NCI-H2227 (cell line): Measurements from ENCODE around the gene SLC35F4.

Experiments
- DNase-seq: peaks from one replicate; lab custom pipeline; 2025; ENCODE audit not compliant: unreplicated experiment; lab: John Stamatoyannopoulos, UW

SLC35F4 gene

DNA sequence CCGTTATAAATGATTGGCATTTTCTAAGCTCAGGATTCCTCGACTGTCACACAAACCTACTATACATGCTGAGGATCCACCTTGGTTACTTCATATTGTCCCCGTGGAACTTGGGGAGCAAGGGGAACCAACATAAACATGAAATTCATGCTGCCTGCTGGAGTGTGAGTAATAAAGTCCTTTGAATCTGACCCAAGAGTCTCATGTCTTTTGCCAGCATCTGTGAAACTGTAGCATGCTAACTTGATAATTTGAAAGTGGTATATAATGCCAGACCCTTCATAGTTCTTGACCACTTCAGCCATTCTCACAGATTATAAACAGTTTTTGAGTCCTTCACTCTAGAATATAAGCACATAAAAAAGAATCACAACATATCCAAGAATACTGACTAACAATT, 17.1 kb downstream of the SLC35F4 start:
- DNase-seq, result no peak

DNA sequence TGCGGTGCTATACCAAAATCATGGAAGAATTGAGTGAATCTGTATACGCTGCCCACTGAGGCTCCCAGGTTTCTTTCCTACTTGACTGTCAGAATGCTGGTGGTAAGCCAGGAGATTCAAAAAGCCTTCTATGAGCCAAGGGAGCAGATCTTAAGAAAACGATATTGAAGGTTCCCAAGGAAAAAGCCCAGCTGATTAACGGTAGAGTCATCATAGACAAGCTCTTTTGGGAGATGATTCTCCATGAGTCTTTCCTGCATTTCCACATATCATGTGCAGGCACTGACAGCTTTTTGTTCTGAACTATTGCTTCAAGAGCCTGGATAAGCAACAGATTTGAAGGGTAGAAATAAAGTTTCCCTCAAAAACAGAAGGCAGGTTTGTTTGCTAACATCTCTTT, 17.5 kb downstream of the SLC35F4 start:
- DNase-seq, result no peak

DNA sequence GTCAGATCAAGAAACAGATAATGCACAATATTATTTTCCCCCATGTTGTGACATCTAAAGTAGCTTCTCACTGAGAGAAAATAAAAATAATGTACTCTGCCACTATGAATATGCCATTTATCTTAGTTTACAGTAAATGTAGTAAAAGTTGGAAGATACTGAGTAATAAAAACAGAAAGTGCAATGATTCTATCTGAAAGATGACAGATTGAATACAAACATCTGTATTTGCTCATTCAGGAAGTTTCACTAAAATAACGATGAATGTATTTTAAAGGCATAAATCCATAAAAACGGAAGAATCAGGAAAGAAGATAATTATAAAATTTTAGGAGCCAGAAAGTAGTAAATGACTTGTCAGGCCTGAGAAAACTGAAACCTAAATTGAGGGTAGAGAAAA, 18.2 kb downstream of the SLC35F4 start:
- no peak for DNase-seq

DNA sequence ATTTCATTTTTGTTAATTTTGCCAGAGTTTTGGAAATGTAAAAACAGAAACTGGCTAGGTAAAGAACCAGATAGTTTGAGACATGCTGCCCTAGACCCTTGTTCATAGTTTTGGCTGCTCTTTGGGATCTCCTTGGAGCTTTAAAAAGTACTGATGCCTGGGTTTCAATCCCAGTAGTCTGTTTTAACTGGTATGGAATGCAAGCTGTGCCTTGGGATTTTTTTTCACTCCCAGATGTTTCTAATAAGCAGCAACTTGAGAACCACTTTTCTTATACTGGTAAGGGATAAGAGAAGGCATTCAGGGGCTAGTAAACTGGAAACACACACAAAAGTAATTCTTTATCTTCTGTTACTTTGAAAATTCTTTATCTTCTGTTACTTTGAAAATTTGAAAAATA, 18.8 kb downstream of the SLC35F4 start:
- no peak for DNase-seq

GRCh38 chr14:57846596-57846995, 19.3 kb downstream of the SLC35F4 start:
- no peak for DNase-seq

- DNase-seq, result no peak
Observed at GRCh38 chr14:57845802-57846531, 19.9 kb downstream of the SLC35F4 start.

GRCh38 chr14:57845316-57845715, 20.6 kb downstream of the SLC35F4 start:
- DNase-seq, result no peak

GRCh38 chr14:57837267-57837666, 28.6 kb downstream of the SLC35F4 start:
- DNase-seq, result no peak

DNA sequence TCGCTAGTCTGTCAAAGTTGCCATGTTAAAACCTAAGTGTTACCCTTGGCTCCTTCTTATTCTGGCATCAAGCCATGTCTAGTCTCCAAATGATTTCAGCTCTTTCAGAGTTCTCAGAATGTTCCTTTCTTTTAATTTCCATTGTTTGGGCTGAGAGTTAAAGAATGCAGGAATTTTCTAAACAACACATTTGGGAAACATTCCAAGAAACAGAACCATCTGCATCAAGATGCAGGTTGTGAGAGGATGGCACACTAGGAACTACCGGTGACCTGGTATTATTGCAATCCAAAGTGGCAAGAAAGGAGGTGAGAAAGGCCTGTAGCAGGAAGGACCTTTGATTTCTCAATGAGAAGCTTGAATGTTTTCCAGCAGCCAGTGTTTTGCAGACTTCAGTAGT, 30.1 kb downstream of the SLC35F4 start:
- DNase-seq, result no peak

DNA sequence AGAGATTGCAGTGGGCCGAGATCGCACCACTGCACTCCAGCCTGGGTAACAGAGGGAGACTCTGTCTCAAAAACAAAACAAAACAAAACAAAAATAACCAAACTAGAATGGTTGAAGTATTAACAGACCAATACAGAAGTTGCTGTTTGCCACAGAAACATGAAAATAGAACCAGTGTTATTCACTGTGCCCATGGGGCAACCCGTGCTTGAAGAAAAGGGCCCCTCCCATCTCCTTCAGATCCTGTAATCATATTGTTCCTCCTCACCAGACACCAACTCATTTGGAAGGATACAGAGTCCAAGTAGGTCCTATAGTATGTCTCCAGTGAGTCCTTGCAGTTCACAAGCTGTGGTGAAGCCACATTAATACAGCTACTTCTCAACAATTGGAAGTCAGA, 30.9 kb downstream of the SLC35F4 start:
- no peak for DNase-seq

GRCh38 chr14:57834001-57834598, 31.8 kb downstream of the SLC35F4 start:
- DNase-seq, result no peak

GRCh38 chr14:57833323-57833722, 32.6 kb downstream of the SLC35F4 start:
- no peak for DNase-seq

- no peak for DNase-seq
Observed at GRCh38 chr14:57831981-57832380, 33.9 kb downstream of the SLC35F4 start.

- no peak for DNase-seq
Observed at GRCh38 chr14:57828713-57829112, 37.2 kb downstream of the SLC35F4 start.

GRCh38 chr14:57823015-57823660, 42.8 kb downstream of the SLC35F4 start:
- DNase-seq, result no peak

GRCh38 chr14:57822081-57822480, 43.8 kb downstream of the SLC35F4 start:
- DNase-seq, result no peak

DNA sequence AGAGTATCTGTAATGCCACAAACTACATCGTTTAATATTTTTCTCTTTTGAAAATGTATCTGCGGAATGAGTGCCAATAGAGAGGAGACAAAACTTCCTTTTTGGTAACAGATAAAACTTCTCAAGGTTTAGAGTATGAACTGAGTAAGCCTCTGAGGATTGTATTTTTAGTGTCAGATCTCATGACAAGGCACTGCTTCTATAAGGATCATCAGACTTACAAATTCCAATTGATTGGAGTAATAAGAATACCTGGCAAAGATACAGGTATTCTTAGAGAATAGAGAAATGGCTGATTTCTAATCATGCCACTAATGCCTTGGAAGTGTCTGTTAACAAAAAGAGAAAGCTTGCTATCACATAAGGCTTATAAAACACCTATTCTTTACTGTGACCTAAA, 45.3 kb downstream of the SLC35F4 start:
- DNase-seq, result no peak

GRCh38 chr14:57818511-57818910, 47.4 kb downstream of the SLC35F4 start:
- no peak for DNase-seq

DNA sequence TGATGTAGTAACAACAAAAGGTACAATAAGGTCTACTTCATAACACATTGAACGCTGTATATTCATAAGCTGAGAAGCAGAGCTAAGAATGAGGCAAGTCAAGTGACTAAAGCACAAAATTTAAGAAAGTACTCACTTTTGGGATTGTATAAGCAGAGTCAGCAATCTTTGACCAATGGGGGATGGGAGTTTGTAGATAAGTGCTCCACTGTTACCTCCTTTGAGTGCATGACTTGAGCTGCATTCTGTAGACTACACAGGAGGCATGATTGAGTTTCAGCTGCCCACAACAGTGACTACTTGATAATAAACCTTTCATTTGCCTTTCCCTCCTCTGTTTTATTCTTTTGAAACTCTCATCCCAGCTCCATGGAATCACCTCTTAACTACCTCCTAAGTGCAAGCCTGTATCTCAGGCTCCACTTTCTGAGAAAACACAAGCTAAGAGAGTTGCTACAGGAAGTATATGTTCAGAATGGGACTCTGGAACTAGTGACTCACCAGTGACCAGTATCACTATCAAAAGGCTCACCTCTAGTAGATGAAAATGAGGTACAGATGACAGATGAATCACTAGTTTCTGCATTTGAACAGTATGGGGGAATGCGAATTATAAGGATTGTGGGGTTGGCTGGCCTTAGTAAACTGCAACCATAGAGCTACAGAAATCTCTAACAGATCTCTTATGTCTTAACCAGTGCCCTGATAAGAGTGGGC, 49.2 kb downstream of the SLC35F4 start:
- no peak for DNase-seq

DNA sequence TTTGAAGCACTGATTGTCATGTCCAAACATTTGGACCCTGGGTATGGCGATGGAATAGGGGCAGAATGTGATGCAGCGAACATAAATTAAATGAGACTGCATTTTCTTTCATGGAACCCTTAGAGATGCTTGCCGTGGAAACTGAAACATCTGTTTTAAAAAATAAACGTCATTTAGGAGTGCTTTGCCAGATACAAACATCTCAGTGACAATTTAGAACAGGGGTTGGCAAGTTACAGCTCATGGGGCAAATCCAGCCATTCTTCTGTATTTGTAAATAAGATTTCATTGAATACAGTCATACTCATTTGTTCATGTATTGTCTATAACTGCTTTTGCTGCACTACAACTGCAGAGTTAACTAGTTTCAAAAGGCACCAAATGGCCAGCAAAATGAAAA, 51.2 kb downstream of the SLC35F4 start:
- DNase-seq, result no peak

- DNase-seq, result no peak
Observed at GRCh38 chr14:57812741-57813140, 53.2 kb downstream of the SLC35F4 start.
